GM23248 (cell line): ENCODE data around the gene TAS2R14.

ENCODE experiments used
- EZH2 ChIP-seq: fragments of 200-600 bp; sonication (generic); IDR thresholded peaks from 2 replicates; pipeline ENCODE4 v1.6.1; 2018; ENCODE audit warnings: antibody characterized with exemption, mild to moderate bottlenecking; ENCODE audit not compliant: insufficient read depth, poor library complexity, severe bottlenecking
- EZH2phosphoT487 ChIP-seq: fragments of 200-600 bp; sonication (generic); IDR thresholded peaks from 2 replicates; pipeline ENCODE4 v1.6.1; 2018; ENCODE audit warnings: antibody characterized with exemption, moderate library complexity, mild to moderate bottlenecking, low read depth; ENCODE audit not compliant: insufficient read depth

DNA sequence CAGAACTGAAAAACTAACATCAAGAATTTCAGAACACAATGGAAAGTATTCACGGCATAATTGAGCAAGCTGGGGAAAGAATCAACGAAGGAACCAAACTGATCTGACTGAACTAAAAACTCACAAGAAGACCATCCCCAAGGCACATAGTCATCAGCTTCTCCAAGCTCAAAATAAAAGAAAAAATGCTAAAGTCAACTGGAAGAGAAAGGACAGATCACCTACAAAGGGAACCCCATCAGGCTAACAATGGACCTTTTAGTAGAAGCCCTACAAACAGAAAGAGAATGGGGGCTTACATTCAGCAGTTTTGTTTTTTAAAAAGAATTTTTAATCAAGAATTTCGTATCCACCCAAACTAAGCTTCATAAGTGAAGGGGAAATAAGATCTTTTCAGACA lies 35.9 kb upstream of the TAS2R14 start:
- TF ChIP-seq EZH2 (no peak), EZH2phosphoT487 (no peak)
